HepG2 (cell line): ENCODE measurements around the gene PRSS3. TPM values are rescaled to one million over a fixed set of nuclear protein-coding genes. Genes with fewer than 3 reads are reported as not detected.

ENCODE experiments used
- ELF4 ChIP-seq: sonication (generic); formaldehyde crosslinking; IDR thresholded peaks from 2 replicates; pipeline ENCODE4 v1.5.0; 2020; ENCODE audit warnings: missing genetic modification reagents, mild to moderate bottlenecking, moderate library complexity, borderline replicate concordance
- FUBP1 ChIP-seq: sonication (generic); formaldehyde crosslinking; IDR thresholded peaks from 2 replicates; pipeline ENCODE4 v1.5.1; 2020; ENCODE audit warnings: missing genetic modification reagents, mild to moderate bottlenecking, borderline replicate concordance
- PHF8 ChIP-seq: sonication (generic); formaldehyde crosslinking; IDR thresholded peaks from 2 replicates; pipeline ENCODE4 v1.5.0; 2020; ENCODE audit warnings: missing genetic modification reagents
- SIN3A ChIP-seq: IDR thresholded peaks from 2 replicates; pipeline ENCODE4 v1.6.1; 2011; ENCODE audit warnings: low read depth, mild to moderate bottlenecking, control low read depth, low read length, borderline replicate concordance
- ZBTB14 ChIP-seq: sonication (generic); formaldehyde crosslinking; IDR thresholded peaks from 2 replicates; pipeline ENCODE4 v1.4.0; 2020; ENCODE audit warnings: missing genetic modification reagents
- ZBTB40 ChIP-seq, 2 experiments: fragments of 450-650 bp in 1 of 2; sonication (generic) in 1 of 2; formaldehyde crosslinking in 1 of 2; IDR thresholded peaks; 2 replicates each; pipeline versions ENCODE4 v1.6.1 to v1.8.0; 2016 to 2022; ENCODE audit warnings: antibody characterized with exemption in 1 of 2, mild to moderate bottlenecking in 1 of 2, missing genetic modification reagents in 1 of 2
- ZNF224 ChIP-seq: sonication (generic); formaldehyde crosslinking; IDR thresholded peaks from 2 replicates; pipeline ENCODE4 v1.5.0; 2020; ENCODE audit warnings: mild to moderate bottlenecking, missing genetic modification reagents
- polyA plus RNA-seq, 8 experiments: library from polyadenylated mRNA; depleted of rRNA in 3 of 8; stranded (reverse) in 7 of 8; unstranded in 1 of 8; fragments of >200 nt; fragmentation: Illumina TruSeq in 4 of 8; extraction: Trizol in 4 of 8; gene quantifications; 2 replicates each; pipeline versions ENCODE4 v1.2.1 to v1.2.3, GENCODE V29; 2011 to 2016; ENCODE audit warnings: low read depth in 4 of 8, missing spikeins in 1 of 8, mixed read lengths in 1 of 8; ENCODE audit not compliant: insufficient read depth in 1 of 8
- total RNA-seq, 5 experiments: library from RNA; depleted of rRNA; stranded (reverse); fragments of >200 nt; fragmentation: Illumina TruSeq; extraction: Trizol; gene quantifications; 2 replicates each; pipeline ENCODE4 v1.2.3, GENCODE V29; 2016; ENCODE audit warnings: low read depth in 1 of 5
- TF ChIP-seq, protein P1 (sequence below): sonication (generic); formaldehyde crosslinking; IDR thresholded peaks from 2 replicates; pipeline ENCODE4 v1.4.0; 2020; ENCODE audit warnings: mild to moderate bottlenecking, missing genetic modification reagents

Gene PRSS3
- total and polyA plus RNA-seq, 2 of the 13 experiments (the other 11 are each of a cell fraction or from before 2014, with no cell fraction given) = not detected

- no peak for TF ChIP-seq ZBTB40 (IDR thresholded peaks at IDR 0.05)
- TF ChIP-seq ZBTB40 (CRISPR knock-in tag; IDR thresholded peaks at IDR 0.05) = peak; percentile 89; the same call in 1 of the 2 replicates
- TF ChIP-seq ZNF224 (CRISPR knock-in tag) = 0 out of 2 replicates have a peak, but pooled peaks have one; percentile 54
- TF ChIP-seq ELF4 (CRISPR knock-in tag) = 0 out of 2 replicates have a peak, but pooled peaks have one; percentile 73
- no peak; the same call in 1 of the 2 replicates for TF ChIP-seq FUBP1 (CRISPR knock-in tag)
- no peak; the same call in 1 of the 2 replicates for TF ChIP-seq ZBTB14 (CRISPR knock-in tag)
- TF ChIP-seq PHF8 = peak; percentile 81
- TF ChIP-seq, protein P1, sequence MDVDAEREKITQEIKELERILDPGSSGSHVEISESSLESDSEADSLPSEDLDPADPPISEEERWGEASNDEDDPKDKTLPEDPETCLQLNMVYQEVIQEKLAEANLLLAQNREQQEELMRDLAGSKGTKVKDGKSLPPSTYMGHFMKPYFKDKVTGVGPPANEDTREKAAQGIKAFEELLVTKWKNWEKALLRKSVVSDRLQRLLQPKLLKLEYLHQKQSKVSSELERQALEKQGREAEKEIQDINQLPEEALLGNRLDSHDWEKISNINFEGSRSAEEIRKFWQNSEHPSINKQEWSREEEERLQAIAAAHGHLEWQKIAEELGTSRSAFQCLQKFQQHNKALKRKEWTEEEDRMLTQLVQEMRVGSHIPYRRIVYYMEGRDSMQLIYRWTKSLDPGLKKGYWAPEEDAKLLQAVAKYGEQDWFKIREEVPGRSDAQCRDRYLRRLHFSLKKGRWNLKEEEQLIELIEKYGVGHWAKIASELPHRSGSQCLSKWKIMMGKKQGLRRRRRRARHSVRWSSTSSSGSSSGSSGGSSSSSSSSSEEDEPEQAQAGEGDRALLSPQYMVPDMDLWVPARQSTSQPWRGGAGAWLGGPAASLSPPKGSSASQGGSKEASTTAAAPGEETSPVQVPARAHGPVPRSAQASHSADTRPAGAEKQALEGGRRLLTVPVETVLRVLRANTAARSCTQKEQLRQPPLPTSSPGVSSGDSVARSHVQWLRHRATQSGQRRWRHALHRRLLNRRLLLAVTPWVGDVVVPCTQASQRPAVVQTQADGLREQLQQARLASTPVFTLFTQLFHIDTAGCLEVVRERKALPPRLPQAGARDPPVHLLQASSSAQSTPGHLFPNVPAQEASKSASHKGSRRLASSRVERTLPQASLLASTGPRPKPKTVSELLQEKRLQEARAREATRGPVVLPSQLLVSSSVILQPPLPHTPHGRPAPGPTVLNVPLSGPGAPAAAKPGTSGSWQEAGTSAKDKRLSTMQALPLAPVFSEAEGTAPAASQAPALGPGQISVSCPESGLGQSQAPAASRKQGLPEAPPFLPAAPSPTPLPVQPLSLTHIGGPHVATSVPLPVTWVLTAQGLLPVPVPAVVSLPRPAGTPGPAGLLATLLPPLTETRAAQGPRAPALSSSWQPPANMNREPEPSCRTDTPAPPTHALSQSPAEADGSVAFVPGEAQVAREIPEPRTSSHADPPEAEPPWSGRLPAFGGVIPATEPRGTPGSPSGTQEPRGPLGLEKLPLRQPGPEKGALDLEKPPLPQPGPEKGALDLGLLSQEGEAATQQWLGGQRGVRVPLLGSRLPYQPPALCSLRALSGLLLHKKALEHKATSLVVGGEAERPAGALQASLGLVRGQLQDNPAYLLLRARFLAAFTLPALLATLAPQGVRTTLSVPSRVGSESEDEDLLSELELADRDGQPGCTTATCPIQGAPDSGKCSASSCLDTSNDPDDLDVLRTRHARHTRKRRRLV = no peak
- TF ChIP-seq SIN3A = no peak
Measured at GRCh38 chr9:33816327-33817252, 21.2 kb downstream of the PRSS3 start, which contains the start of gene UBE2R2 (continued).
